T follicular helper cell (primary cell): ENCODE measurements around the gene FGF12.
A peak's percentile ranks its signal among the peaks of the same experiment; 100 is the strongest.
"Not testable (repeated sequence)": the region's sequence is repeated elsewhere in the genome, so short reads cannot be mapped to it uniquely, and the experiment has no call there.

Experiments
- DNase-seq: peaks from one replicate; pipeline ENCODE4 v3.0.0-alpha.2; 2020; ENCODE audit warnings: low read depth

The FGF12 gene

DNA sequence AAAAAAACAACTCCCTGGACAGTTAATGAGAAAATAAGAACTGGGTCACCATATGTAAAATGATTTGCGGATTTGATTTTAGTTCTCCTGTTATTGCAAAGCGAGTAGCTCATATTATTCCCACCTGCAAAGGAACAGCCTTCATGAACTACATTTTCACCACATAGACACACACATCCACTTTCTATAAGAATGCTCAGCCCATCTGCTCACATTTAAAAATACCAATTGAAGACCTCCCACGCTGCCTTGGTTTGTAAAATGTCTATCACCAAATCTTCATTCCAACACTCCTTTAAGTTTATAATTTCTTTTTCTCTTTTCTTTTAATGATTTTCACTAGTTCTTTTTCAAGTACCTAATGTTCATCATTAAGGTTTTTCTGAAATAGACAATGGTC is 148.6 kb downstream of the FGF12 start:
- no peak for DNase-seq

DNA sequence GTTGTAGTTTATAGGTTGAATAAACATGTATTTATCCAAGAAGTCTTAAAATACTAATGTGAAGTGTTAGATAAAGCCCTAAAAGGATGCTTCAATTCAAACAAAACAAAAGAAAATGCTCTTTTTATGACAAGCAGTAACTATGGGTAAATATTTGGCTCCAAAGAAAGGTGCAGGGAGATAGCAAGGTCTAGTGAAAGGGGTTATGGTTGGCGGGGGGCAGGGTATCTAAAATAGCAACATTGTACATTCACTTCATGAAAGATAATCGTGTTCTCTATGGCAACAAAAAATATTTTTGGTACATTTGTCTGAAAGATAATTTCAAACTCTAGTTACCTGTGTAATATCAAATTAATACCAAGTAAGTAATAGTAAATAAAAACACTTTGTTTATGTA is 149.5 kb downstream of the FGF12 start:
- no peak for DNase-seq

DNA sequence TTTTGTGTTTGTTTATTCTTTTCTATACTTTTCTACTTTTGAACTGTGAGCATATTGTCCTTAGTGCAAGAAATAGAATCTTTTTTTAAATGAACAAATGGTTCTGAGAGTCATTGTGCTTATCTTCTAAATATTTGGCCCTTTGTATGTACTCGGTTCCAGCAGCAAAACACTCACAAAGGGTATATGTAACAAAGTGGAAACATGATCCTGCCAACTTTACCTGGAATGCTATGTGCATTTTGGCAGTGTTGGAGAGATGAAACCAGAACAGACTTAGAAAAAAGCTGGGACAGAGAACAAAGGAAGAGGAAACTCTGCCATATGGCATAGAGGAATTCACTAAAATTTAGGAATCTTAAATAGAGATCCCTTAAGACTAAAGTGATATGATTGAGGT is 150.1 kb downstream of the FGF12 start:
- DNase-seq, result no peak

DNA sequence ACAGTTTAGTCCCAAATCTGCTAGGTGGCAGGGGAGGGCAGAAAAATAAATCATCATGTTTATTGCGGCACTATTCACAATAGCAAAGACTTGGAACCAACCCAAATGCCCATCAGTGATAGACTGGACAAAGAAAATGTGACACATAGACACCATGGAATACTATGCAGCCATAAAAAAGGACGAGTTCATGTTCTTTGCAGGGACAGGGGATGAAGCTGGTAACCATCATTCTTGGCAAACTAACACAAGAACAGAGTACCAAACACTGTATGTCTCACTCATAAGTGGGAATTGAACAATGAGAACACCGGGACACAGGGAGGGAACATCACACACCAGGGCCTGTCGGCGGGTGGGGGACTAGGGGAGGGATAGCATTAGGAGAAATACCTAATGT is 150.6 kb downstream of the FGF12 start:
- DNase-seq, result not testable (repeated sequence)

DNA sequence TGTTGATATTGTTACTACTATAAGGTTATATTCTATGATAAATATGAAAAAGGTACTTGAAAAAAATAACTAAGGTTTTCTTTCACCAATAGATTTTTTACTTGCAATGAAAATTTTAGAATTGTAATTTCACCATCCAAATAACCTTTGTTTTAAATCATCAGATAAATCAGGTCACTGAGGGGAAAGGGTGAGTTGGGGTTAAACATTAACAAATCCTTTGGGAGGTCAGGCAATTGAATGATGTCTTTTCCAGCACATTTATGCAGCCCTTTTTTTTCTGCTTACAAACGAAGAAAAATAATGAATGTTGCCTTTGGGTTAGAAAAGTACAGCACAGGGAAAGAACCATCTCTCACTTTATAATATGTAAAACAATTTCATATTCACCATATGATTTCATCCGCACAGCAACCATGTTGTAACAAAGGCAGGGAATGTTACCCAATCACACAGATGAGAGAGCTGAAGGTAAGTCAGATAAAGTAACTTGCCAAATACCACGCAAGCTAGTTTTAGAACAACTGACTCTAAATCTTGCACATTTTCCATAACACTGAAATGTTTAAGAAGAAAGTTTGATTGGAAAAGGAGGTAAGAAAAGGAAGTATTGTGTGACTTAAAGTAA is 151.3 kb downstream of the FGF12 start:
- no peak for DNase-seq

DNA sequence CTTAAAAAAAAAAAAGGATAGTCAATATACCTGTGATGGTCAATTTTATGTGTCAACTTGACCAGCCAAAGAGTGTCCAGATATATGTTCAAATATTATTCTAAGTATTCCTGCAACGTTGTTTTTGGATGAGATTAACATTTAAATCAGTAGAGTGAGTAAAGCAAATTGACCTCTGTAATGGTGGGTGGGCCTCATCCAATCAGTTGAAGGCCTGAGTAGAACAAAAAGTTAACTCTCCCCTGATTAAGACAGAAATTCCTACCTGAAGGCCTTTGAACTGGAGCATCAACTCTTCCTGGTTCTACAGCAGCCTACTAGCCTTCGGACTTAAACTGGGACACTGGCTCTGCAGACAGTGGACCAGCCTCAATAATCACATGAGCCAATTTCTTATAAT is 154.1 kb downstream of the FGF12 start:
- DNase-seq, result no peak

DNA sequence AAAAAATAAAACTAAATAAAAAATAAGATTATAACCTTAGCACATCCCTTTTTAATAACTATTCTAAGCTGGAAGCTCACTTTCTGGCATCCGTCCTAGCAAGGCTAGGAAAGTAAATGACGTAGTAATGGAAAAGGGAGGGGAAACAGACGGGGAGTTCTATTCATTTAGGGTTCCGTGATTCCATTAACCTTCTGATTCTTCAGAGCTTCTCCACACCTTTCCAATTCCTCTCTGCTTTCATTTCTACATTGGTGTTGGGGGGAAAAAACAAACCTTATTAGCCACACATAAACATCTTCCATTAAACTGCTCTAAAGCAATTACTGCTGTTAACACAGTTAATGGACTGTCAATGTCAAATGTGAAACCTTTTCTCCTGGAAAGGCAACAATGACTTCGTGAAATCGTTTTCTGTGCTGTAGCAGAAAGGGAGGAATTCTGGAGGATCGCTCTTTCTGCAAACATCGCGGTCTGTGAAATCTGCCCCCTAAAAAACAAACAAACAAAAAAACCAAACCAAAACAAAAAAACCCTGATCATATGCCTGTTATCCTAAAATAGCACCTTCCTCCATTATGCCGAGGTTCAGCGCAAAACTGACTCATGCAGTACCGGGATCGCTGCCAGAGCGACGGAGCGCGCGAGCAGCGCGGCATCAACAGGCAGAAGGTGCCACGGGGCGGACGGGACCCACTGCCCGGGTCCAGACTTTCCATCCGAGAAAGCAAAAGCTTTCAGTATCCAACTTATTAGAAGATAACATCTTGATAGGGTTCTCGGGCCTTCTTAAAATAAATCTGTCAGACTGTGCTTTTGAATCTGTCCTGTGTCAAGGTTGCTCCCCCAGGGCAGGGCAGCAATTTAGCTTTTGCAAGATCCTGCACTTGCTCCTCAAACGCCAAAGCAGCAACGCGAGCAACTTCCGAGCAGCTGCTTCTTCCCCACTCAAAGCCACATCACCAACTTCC is 156.2 kb downstream of the FGF12 start:
- no peak for DNase-seq

DNA sequence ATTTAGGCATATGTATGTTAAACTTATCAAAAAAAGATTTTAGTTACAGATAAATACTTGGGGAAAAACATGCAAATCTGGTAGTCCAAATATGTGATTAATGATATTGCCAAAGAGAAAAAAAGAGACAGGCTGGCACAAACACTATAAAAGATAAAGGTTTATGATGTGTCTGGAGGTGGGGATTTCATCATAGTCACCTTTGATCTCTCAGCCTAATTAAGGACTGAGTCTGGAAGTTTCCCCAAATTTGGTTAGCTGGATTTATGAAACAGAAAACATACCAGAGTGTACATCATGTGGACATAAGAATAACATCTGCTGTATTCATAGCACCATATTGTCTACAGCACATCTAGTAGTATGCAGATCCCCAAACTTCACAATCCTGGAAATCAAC is 157.0 kb downstream of the FGF12 start:
- no peak for DNase-seq

DNA sequence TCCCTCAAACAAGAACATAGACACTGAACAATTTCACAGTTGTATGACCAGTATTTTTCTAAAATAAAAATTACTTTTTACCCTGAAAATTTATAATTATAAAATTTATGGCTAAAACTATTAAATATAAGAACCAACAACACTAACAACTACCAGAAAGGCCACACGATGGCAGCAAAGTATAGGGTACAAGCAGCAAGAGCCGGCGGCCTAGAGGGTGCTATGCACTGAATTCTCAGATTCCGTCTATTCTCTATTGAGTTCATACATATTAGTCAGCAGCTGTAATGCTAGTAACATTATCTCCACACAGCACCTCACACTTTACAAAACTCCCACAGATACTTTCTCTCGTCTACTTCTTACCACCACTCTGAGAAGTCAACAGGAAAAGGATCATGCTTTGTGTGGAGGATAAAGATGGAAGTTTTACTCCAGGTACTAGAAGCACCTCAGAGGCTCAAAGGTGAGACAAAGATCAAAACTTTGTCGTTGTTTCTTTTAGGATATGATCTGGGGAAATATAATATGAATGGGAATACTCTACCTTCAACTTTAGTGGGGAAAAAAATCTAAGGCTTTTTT is 160.5 kb downstream of the FGF12 start:
- DNase-seq, result peak; percentile 42

DNA sequence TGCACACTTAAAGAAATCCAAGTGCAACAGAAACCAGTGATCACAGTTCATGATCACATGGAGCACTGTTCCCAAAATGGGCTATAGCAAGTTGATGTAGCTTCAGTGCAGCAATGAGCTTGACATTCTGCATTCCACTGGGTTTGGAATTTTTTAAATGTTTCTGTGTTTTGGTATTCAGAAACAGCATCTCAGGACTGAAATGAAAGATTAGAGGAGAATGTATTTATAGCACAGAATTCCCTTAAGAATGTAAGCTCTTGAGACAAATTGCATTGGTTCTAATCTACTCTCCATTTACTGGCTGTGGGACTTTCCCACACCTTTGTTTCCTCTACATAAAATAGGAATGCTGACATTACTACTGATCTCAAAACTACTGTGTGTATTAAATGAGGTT is 162.7 kb downstream of the FGF12 start:
- DNase-seq, result no peak

DNA sequence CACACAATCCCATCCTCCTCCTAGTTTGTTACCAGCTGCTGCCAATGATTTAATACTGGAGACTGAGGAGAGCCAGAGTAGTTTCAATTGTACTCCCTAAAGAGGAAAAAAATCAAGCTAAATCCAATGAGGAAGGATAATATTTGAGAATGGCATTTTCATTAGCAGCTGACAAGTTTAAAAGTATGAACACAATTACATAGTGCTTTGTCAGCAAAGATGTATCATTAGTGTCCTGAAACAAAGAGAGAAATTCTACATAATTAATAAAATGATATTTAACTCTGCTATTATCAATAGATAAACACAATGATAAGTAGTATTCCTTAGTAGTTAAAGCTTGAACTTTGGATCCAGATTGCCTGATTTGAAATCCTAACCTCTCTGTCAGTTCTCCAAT is 163.9 kb downstream of the FGF12 start:
- DNase-seq, result no peak

DNA sequence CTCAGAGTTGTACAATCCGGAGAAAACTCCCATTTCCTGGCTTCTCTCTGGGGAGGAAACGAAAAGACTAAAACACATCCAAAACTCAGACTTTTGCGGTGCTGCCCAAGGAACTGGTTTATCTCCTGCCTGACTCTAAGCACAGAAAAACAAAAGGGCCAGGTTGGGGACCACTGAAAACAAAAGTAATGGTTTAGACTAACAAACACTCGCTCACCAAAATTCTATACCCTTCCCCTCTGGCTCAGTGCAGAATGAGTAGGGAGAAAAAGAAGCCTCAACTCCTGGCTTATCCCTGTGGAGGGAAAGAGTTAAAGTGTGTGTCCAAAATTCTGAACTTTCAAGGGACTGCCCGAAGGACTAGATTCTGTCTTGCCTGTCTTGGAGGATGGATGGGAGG is 173.6 kb downstream of the FGF12 start:
- DNase-seq, result no peak

DNA sequence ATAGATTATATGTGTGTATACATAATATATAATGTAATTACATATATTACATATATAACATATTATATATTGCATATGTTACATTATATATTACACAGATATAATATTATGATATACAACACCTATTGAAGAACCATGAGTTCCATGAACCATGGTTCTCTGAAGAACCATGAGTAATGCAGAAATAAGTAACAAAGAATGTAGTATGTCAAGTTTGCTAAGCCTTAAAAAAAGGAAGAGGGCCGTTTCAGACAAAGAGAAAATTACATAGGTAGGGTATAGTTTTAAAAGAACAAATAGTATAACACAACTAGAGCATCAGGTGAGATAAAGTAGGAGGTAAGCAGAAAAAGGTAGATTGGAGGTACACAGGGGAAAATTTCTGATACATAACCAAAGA is 177.0 kb downstream of the FGF12 start:
- DNase-seq, result no peak

DNA sequence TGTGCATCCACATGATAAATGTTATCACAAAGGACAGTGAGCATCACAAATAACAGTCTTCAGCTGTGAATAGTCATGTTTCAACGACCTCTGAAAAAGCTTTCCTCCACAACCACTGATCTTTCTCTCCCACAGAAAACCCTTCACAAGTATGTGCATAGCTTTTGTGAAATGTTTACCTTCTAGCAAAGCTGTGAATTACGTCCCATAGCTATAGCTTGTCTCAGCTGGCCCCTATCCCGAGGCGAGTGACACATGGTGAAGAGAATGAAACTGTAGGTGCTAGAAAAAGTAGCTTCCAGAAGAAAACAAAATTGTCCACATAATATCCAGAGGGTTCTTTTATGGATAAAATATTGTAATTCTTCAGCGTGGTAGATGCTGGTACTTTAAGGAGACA is 182.0 kb downstream of the FGF12 start:
- DNase-seq, result no peak

DNA sequence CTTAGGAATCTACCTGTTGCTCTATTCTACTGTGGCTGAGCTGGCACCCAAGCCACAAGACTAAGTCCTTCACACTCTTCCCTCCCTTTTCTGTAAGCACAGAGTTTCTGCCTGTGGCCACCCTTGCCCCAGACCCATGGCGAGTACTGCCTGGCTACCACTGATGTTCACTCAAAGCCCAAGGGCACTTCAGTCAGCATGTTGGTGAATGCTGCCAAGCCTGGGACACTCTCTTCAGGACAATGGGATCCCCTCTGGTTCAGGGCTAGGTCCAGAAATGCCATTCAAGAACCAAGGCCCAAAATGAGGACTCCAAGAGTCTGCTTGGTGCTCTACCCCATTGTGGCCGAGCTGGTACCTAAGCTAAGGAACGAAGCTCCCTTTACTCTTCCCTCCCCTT is 184.2 kb downstream of the FGF12 start:
- no peak for DNase-seq

DNA sequence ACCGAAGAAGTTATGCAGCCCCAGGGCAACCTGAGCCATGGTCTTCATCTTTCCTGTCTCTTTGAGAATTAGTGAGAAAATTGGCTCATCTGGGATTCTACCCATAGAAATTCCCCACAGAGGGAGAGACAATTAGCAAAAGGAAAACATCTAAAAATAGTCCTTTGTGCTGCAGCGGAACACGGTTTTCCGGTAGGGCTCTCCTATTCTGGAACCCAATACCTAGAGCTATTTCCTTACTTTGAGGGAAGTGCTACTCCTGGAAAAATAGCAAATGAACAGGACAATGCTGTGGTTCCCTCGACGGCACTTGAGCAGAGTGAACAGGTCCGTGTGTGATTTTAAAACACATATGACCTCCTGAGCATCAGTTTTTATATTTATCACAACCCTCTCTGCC is 210.5 kb downstream of the FGF12 start:
- no peak for DNase-seq

DNA sequence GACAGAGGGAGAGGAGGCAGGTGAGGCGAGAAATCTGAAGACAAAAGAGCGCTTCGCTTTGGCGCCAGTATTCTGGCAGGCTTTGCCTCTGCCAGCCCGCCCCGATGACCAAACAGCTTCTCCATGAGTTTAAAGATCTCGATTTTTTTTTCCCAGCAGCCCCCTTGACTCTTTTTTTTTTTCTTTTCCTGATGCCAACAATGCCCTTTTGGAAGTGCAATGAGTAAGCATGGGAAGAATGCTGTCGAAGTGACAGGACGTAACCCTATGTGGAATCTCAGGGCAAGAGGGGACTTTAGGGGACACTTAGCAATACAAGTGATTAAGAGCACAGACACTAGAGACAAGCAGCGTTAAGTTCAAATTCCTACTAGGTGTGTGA is 211.7 kb downstream of the FGF12 start:
- no peak for DNase-seq

DNA sequence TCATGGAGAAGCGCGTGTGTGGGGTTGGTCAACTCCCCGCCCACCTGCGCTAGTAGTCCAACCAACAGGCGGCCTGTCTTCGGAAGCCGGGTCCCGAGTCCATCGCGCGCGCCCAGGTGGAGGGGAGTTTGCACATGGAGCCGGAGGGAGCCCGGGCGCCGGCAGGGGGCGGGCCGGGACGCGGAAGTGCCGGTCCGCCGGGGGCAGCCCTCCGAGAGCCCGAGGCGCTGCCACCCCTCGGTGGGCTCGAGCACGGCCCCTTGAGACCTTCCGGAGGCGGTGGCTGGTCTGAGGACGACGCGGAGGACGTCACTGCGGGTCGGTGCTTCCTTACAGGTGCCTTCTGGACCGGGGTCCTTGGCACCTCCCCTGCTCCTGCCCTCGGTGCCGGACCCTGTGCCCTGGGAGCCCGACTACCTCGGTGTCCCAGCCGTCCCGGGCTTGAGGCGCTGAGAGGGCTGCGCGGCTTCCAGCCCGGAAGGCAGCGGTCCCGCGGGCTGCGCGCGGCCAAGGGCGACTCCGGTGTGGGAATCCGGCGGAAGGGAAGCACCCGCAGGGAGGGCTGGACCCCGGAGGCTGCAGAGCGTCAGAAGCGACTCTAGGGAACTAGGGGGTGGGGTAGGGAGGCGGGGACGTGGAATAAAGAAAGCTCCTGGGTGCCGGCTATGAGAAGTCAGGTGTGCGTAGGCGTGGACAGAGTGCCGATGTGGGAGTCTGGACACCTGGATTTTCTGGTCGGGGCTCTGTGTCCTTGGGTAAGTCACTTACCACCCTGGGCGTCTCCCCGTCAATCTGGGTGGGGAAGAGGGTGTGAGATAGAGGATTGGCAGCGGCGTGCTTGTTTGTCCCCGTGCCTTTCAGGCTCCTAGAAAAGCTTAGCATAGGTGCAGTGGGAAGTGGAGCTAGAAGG is 212.3 kb downstream of the FGF12 start:
- DNase-seq, result no peak

DNA sequence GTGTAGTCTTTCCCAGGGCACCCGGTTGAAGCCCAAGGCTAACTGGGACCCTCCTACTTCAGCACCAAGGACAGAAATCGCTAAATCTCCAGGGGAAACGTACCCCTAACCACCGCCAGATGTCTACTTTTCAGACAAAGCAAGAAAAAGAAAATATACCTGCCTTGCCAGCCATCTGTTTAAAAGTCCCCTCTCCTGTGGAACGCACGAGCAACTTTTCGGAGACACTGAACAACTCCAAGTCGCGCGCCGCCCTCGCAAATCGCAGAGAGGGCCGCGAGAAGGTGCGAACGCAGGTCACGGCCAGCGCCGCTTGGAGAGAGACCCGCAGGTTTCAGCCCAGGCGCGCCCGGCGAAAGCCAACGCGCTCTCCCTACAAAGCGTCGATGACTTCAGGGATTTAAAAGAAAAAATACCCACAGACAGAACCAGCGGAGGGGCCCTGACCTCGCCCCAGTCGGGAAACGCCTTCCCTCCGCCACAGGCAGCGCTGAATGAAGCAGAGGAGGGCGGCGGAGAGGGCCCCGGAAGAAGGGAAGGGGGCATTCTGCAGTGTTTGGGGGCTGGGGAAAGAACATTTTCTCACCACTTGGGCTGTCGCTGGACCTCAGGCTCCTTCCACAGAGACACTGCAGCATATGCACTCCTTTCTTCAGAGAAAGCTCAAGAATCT is 213.1 kb downstream of the FGF12 start:
- DNase-seq, result no peak

DNA sequence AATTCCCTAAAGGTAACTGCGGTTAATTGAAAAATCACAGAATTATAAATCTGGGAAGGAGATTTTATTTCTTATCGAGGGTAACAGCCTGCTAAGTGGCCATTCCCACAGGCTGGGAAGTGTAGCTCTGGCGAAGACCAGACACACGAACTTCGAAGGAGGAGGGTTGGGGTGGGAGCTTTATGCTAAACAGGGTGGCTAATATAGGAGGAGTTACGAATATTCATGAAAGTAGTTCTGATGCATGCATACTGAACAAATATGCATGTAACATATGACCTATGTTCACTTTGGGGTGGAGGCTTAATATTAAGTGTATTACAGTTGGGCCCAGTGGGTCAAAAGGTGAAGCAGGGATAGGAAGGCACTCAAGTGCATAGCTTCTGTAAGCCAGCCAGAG is 221.6 kb downstream of the FGF12 start:
- no peak for DNase-seq

DNA sequence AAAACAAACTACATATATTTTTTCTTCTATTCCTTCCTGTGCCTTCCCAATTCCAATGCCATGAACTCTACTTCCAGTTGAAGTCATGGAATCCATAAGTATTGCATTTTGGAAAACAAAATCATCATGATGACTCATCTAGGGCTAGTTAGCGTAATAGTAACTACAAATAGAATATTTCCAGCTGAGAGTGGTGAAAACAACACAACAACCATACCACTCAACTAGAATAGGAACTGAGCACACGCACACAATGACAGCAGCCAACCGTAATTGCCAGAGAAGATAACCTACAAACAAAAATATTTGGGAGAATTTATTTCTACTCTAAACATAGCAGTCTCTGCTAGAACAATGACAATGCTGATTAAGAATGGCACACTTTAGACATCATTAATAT is 225.9 kb downstream of the FGF12 start:
- no peak for DNase-seq
